ENCODE results near the gene CACNA1I.

The CACNA1I gene

GRCh38 chr22:39653787-39654077, 83.2 kb downstream of the CACNA1I start:
- no peak for DNase-seq

GRCh38 chr22:39654131-39654926, 83.8 kb downstream of the CACNA1I start:
- DNase-seq: no peak

GRCh38 chr22:39655004-39655579, 84.5 kb downstream of the CACNA1I start:
- no peak for DNase-seq

- DNase-seq: no peak
Measured at GRCh38 chr22:39655831-39656230, 85.3 kb downstream of the CACNA1I start.

GRCh38 chr22:39656495-39657490, 86.2 kb downstream of the CACNA1I start:
- no peak for DNase-seq

GRCh38 chr22:39658367-39658766, 87.8 kb downstream of the CACNA1I start:
- no peak for DNase-seq

GRCh38 chr22:39658806-39659463, 88.4 kb downstream of the CACNA1I start:
- no peak for DNase-seq

GRCh38 chr22:39661501-39661841, 90.9 kb downstream of the CACNA1I start:
- no peak for DNase-seq

GRCh38 chr22:39661842-39662685, 91.5 kb downstream of the CACNA1I start:
- peak; percentile 54 for DNase-seq

- peak; percentile 36 for DNase-seq
Measured at GRCh38 chr22:39662686-39663052, 92.1 kb downstream of the CACNA1I start.

GRCh38 chr22:39663751-39664150, 93.2 kb downstream of the CACNA1I start:
- DNase-seq: no peak

GRCh38 chr22:39664485-39665200, 94.1 kb downstream of the CACNA1I start:
- DNase-seq: no peak

GRCh38 chr22:39665229-39665628, 94.7 kb downstream of the CACNA1I start:
- no peak for DNase-seq

- DNase-seq: no peak
Measured at GRCh38 chr22:39665661-39666431, 95.3 kb downstream of the CACNA1I start.

- no peak for DNase-seq
Measured at GRCh38 chr22:39666495-39666894, 95.9 kb downstream of the CACNA1I start.

- no peak for DNase-seq
Measured at GRCh38 chr22:39666926-39667325, 96.4 kb downstream of the CACNA1I start.

- DNase-seq: no peak
Measured at GRCh38 chr22:39669432-39669831, 98.9 kb downstream of the CACNA1I start.

- no peak for DNase-seq
Measured at GRCh38 chr22:39671936-39672335, 101.4 kb downstream of the CACNA1I start.

GRCh38 chr22:39674536-39674935, 104.0 kb downstream of the CACNA1I start:
- DNase-seq: no peak

- DNase-seq: no peak
Measured at GRCh38 chr22:39675947-39676346, 105.4 kb downstream of the CACNA1I start.

GRCh38 chr22:39677967-39678366, 107.4 kb downstream of the CACNA1I start:
- DNase-seq: no peak

All from NCI-H526 treated with DMSO at 0.1 percent for 48 hours (cell line).